Esophagus muscularis mucosa (tissue), 3 donors: ENCODE results near the gene COL5A3.

Source experiments
- POLR2A ChIP-seq: fragments of 450-650 bp; IDR thresholded peaks from one replicate; pipeline ENCODE4 v1.6.1; 2017; ENCODE audit warnings: antibody characterized with exemption, moderate library complexity, mild to moderate bottlenecking, low read depth
- POLR2AphosphoS5 ChIP-seq, 2 donors: sonication (generic); formaldehyde crosslinking; IDR thresholded peaks; one replicate each; pipeline ENCODE4 v1.6.1; 2017; ENCODE audit warnings: antibody characterized with exemption in 2 of 2
- TF ChIP-seq, protein P1 (sequence below), 3 experiments: fragments of 200-600 bp in 2 of 3; fragments of 450-650 bp in 1 of 3; sonication (generic) in 2 of 3; IDR thresholded peaks; one replicate each; pipeline ENCODE4 v1.5.1; 2017 to 2019; ENCODE audit warnings: antibody characterized with exemption in 3 of 3, mild to moderate bottlenecking in 2 of 3, moderate library complexity in 1 of 3

DNA sequence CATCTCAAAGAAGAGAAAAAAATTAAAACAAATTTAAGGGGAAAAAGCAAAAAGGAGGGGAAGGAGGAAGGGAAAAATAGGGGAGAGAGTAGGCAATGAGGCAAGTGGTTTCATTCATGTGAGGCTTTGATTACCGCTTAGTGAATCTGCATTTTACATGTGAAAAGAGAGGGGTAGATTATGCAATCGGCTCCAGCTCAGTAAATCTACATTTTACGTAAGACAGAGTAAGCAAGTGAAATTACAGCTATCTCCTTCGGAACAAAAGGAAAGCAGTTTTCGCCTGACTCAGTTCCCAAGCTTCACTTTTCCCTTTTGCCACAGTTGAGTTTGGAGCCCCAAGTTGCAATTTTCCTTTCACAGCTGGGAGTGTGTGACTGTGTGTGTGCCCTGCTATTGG, 58.0 kb downstream of the COL5A3 start:
- TF ChIP-seq POLR2A (no peak), POLR2AphosphoS5 (IDR thresholded peaks at IDR 0.05) (no peak)
- TF ChIP-seq, protein P1, sequence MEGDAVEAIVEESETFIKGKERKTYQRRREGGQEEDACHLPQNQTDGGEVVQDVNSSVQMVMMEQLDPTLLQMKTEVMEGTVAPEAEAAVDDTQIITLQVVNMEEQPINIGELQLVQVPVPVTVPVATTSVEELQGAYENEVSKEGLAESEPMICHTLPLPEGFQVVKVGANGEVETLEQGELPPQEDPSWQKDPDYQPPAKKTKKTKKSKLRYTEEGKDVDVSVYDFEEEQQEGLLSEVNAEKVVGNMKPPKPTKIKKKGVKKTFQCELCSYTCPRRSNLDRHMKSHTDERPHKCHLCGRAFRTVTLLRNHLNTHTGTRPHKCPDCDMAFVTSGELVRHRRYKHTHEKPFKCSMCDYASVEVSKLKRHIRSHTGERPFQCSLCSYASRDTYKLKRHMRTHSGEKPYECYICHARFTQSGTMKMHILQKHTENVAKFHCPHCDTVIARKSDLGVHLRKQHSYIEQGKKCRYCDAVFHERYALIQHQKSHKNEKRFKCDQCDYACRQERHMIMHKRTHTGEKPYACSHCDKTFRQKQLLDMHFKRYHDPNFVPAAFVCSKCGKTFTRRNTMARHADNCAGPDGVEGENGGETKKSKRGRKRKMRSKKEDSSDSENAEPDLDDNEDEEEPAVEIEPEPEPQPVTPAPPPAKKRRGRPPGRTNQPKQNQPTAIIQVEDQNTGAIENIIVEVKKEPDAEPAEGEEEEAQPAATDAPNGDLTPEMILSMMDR (IDR thresholded peaks at IDR 0.05) = no peak
